DOHH2 (cell line): ENCODE data around the gene SYK.

Source experiments
- H3F3A ChIP-seq: fragments of 200-600 bp; sonication (generic), shearing (Covaris generic); 2 replicates; pipeline ENCODE4 v1.6.0; 2016; ENCODE audit warnings: antibody characterized with exemption, mild to moderate bottlenecking; ENCODE audit not compliant: control insufficient read depth, insufficient read depth
- H3K27ac ChIP-seq: fragments of 200-600 bp; sonication (generic); 2 replicates; pipeline ENCODE4 v1.5.1; 2014; ENCODE audit warnings: low read depth, mild to moderate bottlenecking, low read length, moderate library complexity
- H3K27me3 ChIP-seq: fragments of 200-600 bp; sonication (generic); 2 replicates; pipeline ENCODE4 v1.6.1; 2014; ENCODE audit warnings: mild to moderate bottlenecking, low read length, mixed read lengths; ENCODE audit not compliant: control insufficient read depth
- H3K36me3 ChIP-seq: fragments of 200-600 bp; sonication (generic); 2 replicates; pipeline ENCODE4 v1.6.1; 2014; ENCODE audit warnings: mild to moderate bottlenecking, low read length, moderate library complexity, mixed read lengths; ENCODE audit not compliant: control insufficient read depth
- H3K4me1 ChIP-seq: fragments of 200-600 bp; sonication (generic); 2 replicates; pipeline ENCODE4 v1.6.1; 2014; ENCODE audit warnings: mild to moderate bottlenecking, low read length, mixed read lengths; ENCODE audit not compliant: control insufficient read depth
- H3K4me2 ChIP-seq: fragments of 200-600 bp; sonication (generic); 2 replicates; pipeline ENCODE4 v1.6.0; 2014; ENCODE audit warnings: mild to moderate bottlenecking, low read length, moderate library complexity
- H3K4me3 ChIP-seq: fragments of 200-600 bp; sonication (generic); 2 replicates; pipeline ENCODE4 v1.5.1; 2014; ENCODE audit warnings: mild to moderate bottlenecking, low read length, mixed read lengths
- H3K79me2 ChIP-seq: fragments of 200-600 bp; sonication (generic); 2 replicates; pipeline ENCODE4 v1.6.1; 2014; ENCODE audit warnings: mild to moderate bottlenecking, low read length, mixed read lengths; ENCODE audit not compliant: control insufficient read depth
- H3K9me2 ChIP-seq: fragments of 200-600 bp; sonication (generic); replicated peaks from 2 replicates; pipeline ENCODE4 v1.6.1; 2014; ENCODE audit warnings: mild to moderate bottlenecking, low read length, mixed read lengths; ENCODE audit not compliant: control insufficient read depth
- H3K9me3 ChIP-seq: fragments of 200-600 bp; sonication (generic); 2 replicates; pipeline ENCODE4 v1.6.1; 2014; ENCODE audit warnings: antibody characterized with exemption, low read length, mixed read lengths; ENCODE audit not compliant: control insufficient read depth, insufficient read depth
- H4K20me1 ChIP-seq: fragments of 200-600 bp; sonication (generic); 2 replicates; pipeline ENCODE4 v1.6.0; 2014; ENCODE audit warnings: low read depth, mild to moderate bottlenecking, antibody characterized with exemption, low read length, moderate library complexity; ENCODE audit not compliant: control insufficient read depth, insufficient read depth
- CTCF ChIP-seq: fragments of 200-600 bp; sonication (generic); IDR thresholded peaks from one replicate; pipeline ENCODE4 v1.5.1; 2014; ENCODE audit warnings: antibody characterized with exemption, mild to moderate bottlenecking, low read depth, low read length; ENCODE audit not compliant: poor library complexity, severe bottlenecking
- EZH2phosphoT487 ChIP-seq: fragments of 200-600 bp; sonication (generic); IDR thresholded peaks from 2 replicates; pipeline ENCODE4 v1.6.1; 2017; ENCODE audit warnings: borderline replicate concordance, mild to moderate bottlenecking, antibody characterized with exemption, low read length, moderate library complexity, mixed read lengths

Gene SYK

GRCh38 chr9:90822866-90823265, 21.2 kb downstream of the SYK start:
- Histone ChIP-seq H3F3A (peaks cover 56% of the 10 kb centered on the region), H3K4me3 (no peak overlapping the region), H3K4me1 (peaks cover 87% of the 10 kb centered on the region), H3K9me3 (peaks cover 33% of the 10 kb centered on the region), H3K4me2 (no peak overlapping the region), H4K20me1 (no peaks in the 10 kb centered on the region), H3K27me3 (no peaks in the 10 kb centered on the region), H3K9me2 (no peaks in the 10 kb centered on the region), H3K36me3 (peaks cover 94% of the 10 kb centered on the region), H3K27ac (no peak overlapping the region), H3K79me2 (peaks cover 97% of the 10 kb centered on the region)
- TF ChIP-seq CTCF (no peak), EZH2phosphoT487 (no peak)

GRCh38 chr9:90825586-90825985, 24.0 kb downstream of the SYK start:
- Histone ChIP-seq H3K27ac (peak overlapping the region; percentile 97), H4K20me1 (no peaks in the 10 kb centered on the region), H3K9me3 (peaks cover 20% of the 10 kb centered on the region), H3K36me3 (peaks cover 90% of the 10 kb centered on the region), H3K4me2 (peak overlapping the region; percentile 78), H3K4me1 (peaks cover 90% of the 10 kb centered on the region), H3K9me2 (no peaks in the 10 kb centered on the region), H3K4me3 (peak overlapping the region; percentile 96), H3K27me3 (no peaks in the 10 kb centered on the region), H3K79me2 (peaks cover 96% of the 10 kb centered on the region), H3F3A (peaks cover 71% of the 10 kb centered on the region)
- no peak for TF ChIP-seq EZH2phosphoT487
- TF ChIP-seq CTCF: no peak

- TF ChIP-seq CTCF: no peak
- no peak for TF ChIP-seq EZH2phosphoT487
- Histone ChIP-seq H3K4me2 (peak overlapping the region; percentile 78), H4K20me1 (no peaks in the 10 kb centered on the region), H3K9me3 (peaks cover 18% of the 10 kb centered on the region), H3K27ac (peak overlapping the region; percentile 97), H3K27me3 (no peaks in the 10 kb centered on the region), H3K36me3 (peaks cover 85% of the 10 kb centered on the region), H3K4me3 (peak overlapping the region; percentile 96), H3F3A (peaks cover 74% of the 10 kb centered on the region), H3K79me2 (peaks cover 95% of the 10 kb centered on the region), H3K9me2 (no peaks in the 10 kb centered on the region), H3K4me1 (peaks cover 92% of the 10 kb centered on the region)
Measured at GRCh38 chr9:90826326-90827020, 24.9 kb downstream of the SYK start.
